CD4-positive, alpha-beta T cell (primary cell): ENCODE data around the gene PTHLH. TPM values are rescaled to one million over a fixed set of nuclear protein-coding genes. Genes with fewer than 3 reads are reported as not detected.

Source experiments
- ATAC-seq: fragments of 200-7000 bp; cut with Tn5 transposase; one replicate; pipeline ENCODE4 v1.10.0; 2022; ENCODE audit warnings: mild to moderate bottlenecking; ENCODE audit not compliant: poor library complexity
- CTCF ChIA-PET: fragments of 350-600 bp; sonication (Branson Sonifier 250); formaldehyde crosslinking; loops from one replicate; lab custom pipeline; 2021; ENCODE audit warnings: antibody characterized with exemption, inconsistent platforms; lab: Charles Lee
- POLR2A ChIA-PET: fragments of 350-600 bp; sonication (Branson Sonifier 250); formaldehyde crosslinking; loops from one replicate; lab custom pipeline; 2021; ENCODE audit warnings: antibody characterized with exemption, inconsistent platforms; lab: Charles Lee
- DNase-seq, 14 experiments: peaks; one replicate each; pipeline ENCODE4 v3.0.0-alpha.2; 2013 to 2020; ENCODE audit warnings: mixed read lengths in 2 of 14
- H3K27ac ChIP-seq, 2 donors: one replicate each; pipeline versions ENCODE4 v1.5.1 to v1.7.0; 2013; ENCODE audit warnings: low read length in 2 of 2, low read depth in 1 of 2, mild to moderate bottlenecking in 1 of 2
- H3K27me3 ChIP-seq, 2 experiments: 1 replicate in 1 of 2; 2 replicates in 1 of 2; pipeline versions ENCODE4 v1.6.1 to v1.7.0; 2013; ENCODE audit warnings: low read length in 2 of 2, control low read depth in 1 of 2, mild to moderate bottlenecking in 1 of 2, moderate library complexity in 1 of 2; ENCODE audit not compliant: insufficient read depth in 2 of 2, control insufficient read depth in 1 of 2
- H3K36me3 ChIP-seq: one replicate; pipeline ENCODE4 v1.6.1; 2013; ENCODE audit warnings: low read length, control low read depth; ENCODE audit not compliant: insufficient read depth
- H3K4me1 ChIP-seq: one replicate; pipeline ENCODE4 v1.6.1; 2013; ENCODE audit warnings: low read length, control low read depth; ENCODE audit not compliant: insufficient read depth
- H3K4me3 ChIP-seq: one replicate; pipeline ENCODE4 v1.5.1; 2013; ENCODE audit warnings: mild to moderate bottlenecking, low read length, moderate library complexity
- H3K9me3 ChIP-seq, 2 experiments: 1 replicate in 1 of 2; 2 replicates in 1 of 2; pipeline versions ENCODE4 v1.6.1 to v1.7.0; 2013; ENCODE audit warnings: low read length in 2 of 2, mild to moderate bottlenecking in 2 of 2, control low read depth in 1 of 2, moderate library complexity in 1 of 2; ENCODE audit not compliant: control insufficient read depth in 1 of 2, insufficient read depth in 1 of 2
- H3K27ac Mint-ChIP-seq: one replicate; pipeline ENCODE4 v1.8.0; 2020; ENCODE audit warnings: mixed read lengths
- H3K27me3 Mint-ChIP-seq: one replicate; pipeline ENCODE4 v1.8.0; 2021; ENCODE audit warnings: mixed read lengths
- H3K36me3 Mint-ChIP-seq: one replicate; pipeline ENCODE4 v1.8.0; 2021; ENCODE audit warnings: low read depth, mixed read lengths
- H3K4me1 Mint-ChIP-seq: one replicate; pipeline ENCODE4 v1.8.0; 2021; ENCODE audit warnings: low read depth, mixed read lengths
- H3K4me3 Mint-ChIP-seq: one replicate; pipeline ENCODE4 v1.8.0; 2020; ENCODE audit warnings: mild to moderate bottlenecking, mixed read lengths
- H3K9me3 Mint-ChIP-seq: one replicate; pipeline ENCODE4 v1.8.0; 2020; ENCODE audit warnings: mixed read lengths
- CTCF ChIP-seq: fragments of 200-600 bp; IDR thresholded peaks from one replicate; pipeline ENCODE4 v1.8.0; 2022; ENCODE audit warnings: antibody characterized with exemption, mild to moderate bottlenecking
- intact Hi-C, 2 experiments: fragments of 100-400 bp; cut with DNase I in 1 of 2; cut with micrococcal nuclease in 1 of 2; formaldehyde crosslinking; loops; one replicate each; pipeline versions ENCODE4 v1.15.1 to v1.9.0; 2023 to 2025; cut with DNase I, micrococcal nuclease
- total RNA-seq, 174 experiments: library from RNA in 2 of 174; stranded (reverse) in 2 of 174; gene quantifications; one replicate each; pipeline ENCODE4 v1.2.3 and lab custom pipeline; 2021 to 2026

Gene PTHLH
- total RNA-seq, 2 experiments from 2014 or later = not detected

- no peak for TF ChIP-seq CTCF
- intact Hi-C loops = no loop called here
- peaks cover 24% of the 10 kb centered on the region for H3K4me1 Mint-ChIP-seq
- ATAC-seq (no peak), DNase-seq (no peak)
- H3K36me3 ChIP-seq = no peaks in the 10 kb centered on the region
- peaks cover 39 to 66% of the 10 kb centered on the region in 2 experiments for H3K27me3 ChIP-seq
- ChIA-PET CTCF (no interaction called here), POLR2A (no interaction called here)
- no peak overlapping the region for H3K4me3 ChIP-seq
- H3K36me3 Mint-ChIP-seq = no peaks in the 10 kb centered on the region
- H3K27ac ChIP-seq = no peak overlapping the region
- H3K4me1 ChIP-seq = peaks cover 14% of the 10 kb centered on the region
- peaks cover 88% of the 10 kb centered on the region for H3K27me3 Mint-ChIP-seq
- H3K9me3 Mint-ChIP-seq = no peaks in the 10 kb centered on the region
- no peak overlapping the region for H3K27ac Mint-ChIP-seq
- no peak overlapping the region for H3K4me3 Mint-ChIP-seq
- peaks cover 0 to 3% of the 10 kb centered on the region in 2 experiments for H3K9me3 ChIP-seq
Measured at GRCh38 chr12:27966870-27967269, 5.7 kb downstream of the PTHLH start.

GRCh38 chr12:27965966-27966365, 6.6 kb downstream of the PTHLH start:
- H3K9me3 ChIP-seq = peaks cover 0 to 3% of the 10 kb centered on the region in 2 experiments
- POLR2A ChIA-PET = no interaction called here
- no peak overlapping the region for H3K4me3 Mint-ChIP-seq
- no peak overlapping the region for H3K4me3 ChIP-seq
- H3K4me1 ChIP-seq = peaks cover 14% of the 10 kb centered on the region
- peaks cover 22% of the 10 kb centered on the region for H3K4me1 Mint-ChIP-seq
- no peaks in the 10 kb centered on the region for H3K9me3 Mint-ChIP-seq
- no peak for TF ChIP-seq CTCF
- intact Hi-C loops = no loop called here
- no peak overlapping the region for H3K27ac ChIP-seq
- no peaks in the 10 kb centered on the region for H3K36me3 Mint-ChIP-seq
- DNase-seq = no peak
- H3K27me3 ChIP-seq = peaks cover 34 to 57% of the 10 kb centered on the region in 2 experiments
- CTCF ChIA-PET = no interaction called here
- H3K36me3 ChIP-seq = no peaks in the 10 kb centered on the region
- H3K27me3 Mint-ChIP-seq = peaks cover 83% of the 10 kb centered on the region
- ATAC-seq = no peak
- H3K27ac Mint-ChIP-seq = no peak overlapping the region

- DNase-seq (no peak), ATAC-seq (no peak)
- ChIA-PET POLR2A (no interaction called here), CTCF (no interaction called here)
- no peaks in the 10 kb centered on the region for H3K9me3 Mint-ChIP-seq
- Histone ChIP-seq H3K27ac (no peak overlapping the region), H3K4me3 (no peak overlapping the region), H3K27me3 (peaks cover 29 to 52% of the 10 kb centered on the region in 2 experiments), H3K4me1 (peaks cover 14% of the 10 kb centered on the region), H3K9me3 (no peaks in the 10 kb centered on the region), H3K36me3 (no peaks in the 10 kb centered on the region)
- peaks cover 82% of the 10 kb centered on the region for H3K27me3 Mint-ChIP-seq
- H3K36me3 Mint-ChIP-seq = no peaks in the 10 kb centered on the region
- no peak overlapping the region for H3K4me3 Mint-ChIP-seq
- peaks cover 19% of the 10 kb centered on the region for H3K4me1 Mint-ChIP-seq
- no peak for TF ChIP-seq CTCF
- intact Hi-C loops = no loop called here
- H3K27ac Mint-ChIP-seq = no peak overlapping the region
Measured at GRCh38 chr12:27965411-27965810, 7.1 kb downstream of the PTHLH start.
